ENCODE measurements around the gene FAM78A.

DNA sequence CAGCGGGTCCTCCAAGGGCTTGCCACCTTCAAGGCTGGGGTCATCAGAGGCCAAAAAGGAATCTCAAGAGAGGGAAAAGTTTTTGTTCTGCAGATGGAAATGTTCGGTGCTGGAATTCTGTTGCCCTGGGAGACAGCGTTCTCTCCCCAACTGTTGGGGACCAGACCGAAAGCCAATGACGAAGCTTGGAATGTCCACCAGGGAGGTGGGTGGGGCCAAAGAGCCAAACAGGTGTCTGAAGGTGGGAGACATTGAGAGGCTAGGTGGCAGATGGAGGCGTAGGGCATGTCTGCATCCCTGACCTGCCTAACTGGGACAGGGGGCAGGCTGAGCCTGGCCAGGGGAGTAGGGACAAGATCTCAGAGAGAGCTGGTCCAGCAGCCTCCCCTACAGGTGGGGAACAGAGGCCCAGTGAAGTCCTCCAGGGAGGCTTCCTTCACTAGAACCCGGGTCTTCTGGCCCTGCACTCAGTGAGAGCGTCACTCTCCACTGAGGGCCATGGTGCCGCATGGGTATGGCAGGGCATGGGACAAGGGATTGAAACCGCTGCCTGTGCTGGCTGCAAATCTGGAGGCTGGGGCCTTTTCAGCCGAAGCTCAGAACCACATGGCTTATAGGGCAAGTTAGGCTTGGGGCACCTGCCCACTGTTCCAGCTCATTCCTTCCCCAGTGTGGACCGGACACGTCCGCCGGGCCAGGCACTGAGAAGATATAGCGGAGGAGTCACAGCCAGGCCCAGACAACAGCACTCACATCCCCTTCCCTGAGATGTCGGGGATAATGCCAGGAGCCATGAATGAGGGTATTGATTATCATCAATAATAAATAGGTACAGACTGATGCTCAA, 5.0 kb upstream of the FAM78A start:
- no peak for TF ChIP-seq CTCF (conservative IDR thresholded peaks at IDR 0.05; ENCODE audit: low read length)
- no peak for TF ChIP-seq EZH2phosphoT487 (IDR thresholded peaks at IDR 0.05; ENCODE audit: borderline replicate concordance)
